Germinal center (tissue), 1 donor: ENCODE data around the gene CLDN24.

Experiments
- DNase-seq: peaks from one replicate; pipeline ENCODE4 v3.0.0; 2012; ENCODE audit warnings: mixed read lengths, low spot score

The CLDN24 gene

DNA sequence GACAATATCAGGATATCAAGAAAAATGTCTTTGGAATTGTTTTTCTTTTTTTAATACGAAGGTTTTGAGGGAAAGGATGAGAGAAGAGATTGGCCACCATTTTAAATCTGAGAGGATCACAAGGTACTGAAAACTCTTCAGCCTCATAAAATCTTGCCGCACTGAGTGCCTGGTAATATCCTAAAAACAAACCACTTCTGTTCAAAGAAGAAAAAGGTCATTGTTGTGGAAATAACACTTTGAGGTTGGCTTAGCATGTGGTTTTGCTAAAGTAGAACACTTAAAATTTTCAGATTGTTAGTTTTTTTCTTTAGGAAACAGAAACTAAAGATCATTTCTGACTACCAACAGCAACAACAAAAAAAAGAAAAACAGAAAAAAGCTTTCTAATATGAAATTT is 1.1 kb downstream of the CLDN24 start:
- no peak for DNase-seq

DNA sequence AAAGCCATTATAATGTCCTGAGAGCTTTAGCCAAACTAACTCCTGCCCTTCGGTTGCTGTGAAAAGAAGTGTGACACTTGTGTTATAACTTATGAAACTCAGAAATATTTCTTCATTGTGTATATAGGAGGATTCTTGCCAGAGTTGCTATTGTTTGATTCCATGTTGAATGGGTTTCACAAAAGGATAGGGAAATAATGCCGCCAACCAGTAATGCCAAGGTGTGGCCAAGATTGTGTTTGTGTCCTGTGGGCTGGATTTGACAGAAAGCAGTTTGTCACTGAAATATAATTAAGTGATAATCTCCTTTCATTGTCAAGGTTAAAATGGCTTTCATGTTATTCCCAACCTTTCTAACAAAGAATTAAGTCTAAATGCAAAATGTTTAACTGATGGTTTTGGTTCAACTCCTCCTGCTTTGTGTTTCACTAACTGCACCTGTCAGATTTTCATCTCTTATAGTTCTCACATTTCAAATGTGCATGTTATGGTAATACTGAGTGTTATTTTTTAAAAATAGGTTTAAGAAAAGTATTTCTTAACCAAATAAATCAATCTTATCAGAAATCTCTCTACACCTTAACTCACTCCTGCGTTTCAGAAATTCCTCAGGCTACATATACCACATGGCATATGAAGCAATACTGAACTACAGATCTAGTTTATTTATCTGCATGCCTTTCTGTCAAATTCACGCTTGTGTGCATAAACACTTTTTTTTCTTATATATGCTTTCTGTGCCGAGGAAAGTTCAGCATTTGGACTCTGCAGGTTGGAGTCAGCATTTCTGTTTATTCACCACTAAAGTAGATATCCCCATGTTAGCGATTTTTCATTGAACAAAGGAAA is 1.8 kb downstream of the CLDN24 start, which contains the start of gene CLDN22:
TSS of gene CLDN22 (minus strand) at position 66 of the 849 bp plus-strand sequence. CDS start at position 8, 58 bp downstream.
- no peak for DNase-seq

DNA sequence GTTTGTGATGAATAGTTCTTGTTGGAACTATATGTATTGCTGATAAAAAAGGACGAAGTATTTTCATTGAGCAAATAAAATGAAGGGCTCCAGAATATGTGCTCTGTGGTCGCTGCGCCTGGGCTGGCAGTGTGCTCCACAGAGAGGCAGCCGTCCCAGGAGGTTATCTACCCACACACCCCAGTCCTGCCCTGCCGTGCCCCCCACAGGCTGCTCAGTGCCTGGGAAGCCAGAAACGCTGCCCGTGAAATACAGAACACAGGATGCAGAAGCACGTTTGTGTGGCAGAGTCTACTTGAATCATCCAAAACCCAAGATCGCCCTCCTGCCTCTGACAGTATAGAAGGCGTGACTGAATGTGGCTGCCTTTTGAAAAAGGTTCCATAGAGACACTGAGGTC is 3.6 kb downstream of the CLDN24 start:
- DNase-seq = no peak

DNA sequence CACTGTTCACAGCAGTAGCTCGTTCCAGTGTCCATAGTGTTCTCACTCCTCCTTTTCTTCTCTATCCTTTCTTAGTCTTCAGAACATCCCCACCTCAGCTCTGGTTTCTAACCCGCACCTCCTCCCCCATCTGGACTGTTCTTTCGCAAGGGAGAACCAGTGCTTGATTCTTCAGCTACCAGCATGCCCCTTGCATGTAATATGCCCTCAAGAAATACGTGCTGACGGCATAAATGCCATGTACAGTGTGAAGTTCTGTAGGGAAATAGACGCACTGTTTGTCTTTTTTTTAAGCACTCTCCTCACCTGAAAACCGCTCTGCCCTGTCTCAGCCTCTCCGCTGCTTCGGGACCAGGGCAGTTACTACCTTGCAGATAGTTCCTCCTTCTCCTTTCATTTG is 7.4 kb downstream of the CLDN24 start:
- no peak for DNase-seq

DNA sequence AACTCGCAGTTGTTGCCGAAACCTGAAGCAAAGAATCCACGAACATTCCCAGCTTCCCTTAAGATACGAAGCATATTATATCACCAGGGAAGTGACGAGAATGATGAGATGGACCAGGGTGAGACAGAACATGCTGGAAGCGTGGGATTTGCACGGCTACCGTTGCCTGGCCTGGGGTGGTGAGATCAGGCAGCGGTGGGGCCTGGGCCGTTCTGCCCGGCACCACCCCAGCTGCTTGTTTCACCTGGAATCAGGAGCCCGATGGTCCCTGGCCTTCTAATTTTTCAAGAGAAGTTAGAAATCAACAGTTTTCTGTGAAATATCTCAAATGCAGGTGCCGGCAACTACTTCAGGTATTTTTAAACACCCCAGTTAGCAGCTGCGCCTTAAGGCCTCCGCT is 7.9 kb downstream of the CLDN24 start:
- no peak for DNase-seq

DNA sequence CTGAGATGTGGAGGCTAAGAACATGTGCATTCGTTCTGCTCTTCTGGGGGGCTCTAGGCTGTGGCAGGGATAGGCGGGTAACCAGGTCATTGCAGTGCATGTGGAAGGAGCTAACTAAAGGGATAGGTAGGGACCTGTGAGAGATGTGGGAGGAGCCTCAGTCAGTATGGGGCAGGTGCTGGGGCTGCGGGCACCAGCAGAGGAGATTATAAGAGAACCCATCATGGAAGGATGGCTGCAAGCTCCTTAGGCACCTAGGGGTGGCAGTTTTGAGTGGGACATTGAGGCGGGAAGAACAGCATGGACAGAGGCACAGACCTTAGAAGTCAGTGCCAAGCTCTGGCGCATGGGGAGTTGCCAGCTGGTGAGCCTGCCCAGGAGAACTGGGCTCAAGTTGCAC is 9.4 kb downstream of the CLDN24 start:
- no peak for DNase-seq

DNA sequence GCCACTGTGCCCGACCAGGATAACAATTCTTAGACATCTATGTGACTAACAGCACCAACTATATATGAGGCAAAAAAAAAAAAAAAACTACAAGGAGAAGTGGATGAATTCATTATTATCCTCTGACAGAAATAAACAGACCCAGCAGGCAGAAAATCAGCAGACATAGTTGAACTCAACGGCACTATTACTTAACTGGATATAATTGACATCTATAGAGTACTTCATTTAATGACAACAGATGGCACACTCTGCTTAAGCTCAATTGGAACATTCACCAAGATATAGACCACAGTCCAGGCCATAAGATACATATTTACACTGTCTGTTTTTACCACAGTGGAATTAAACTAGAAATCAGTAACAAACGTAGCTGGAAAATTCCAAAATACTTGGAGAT is 15.4 kb downstream of the CLDN24 start:
- no peak for DNase-seq

DNA sequence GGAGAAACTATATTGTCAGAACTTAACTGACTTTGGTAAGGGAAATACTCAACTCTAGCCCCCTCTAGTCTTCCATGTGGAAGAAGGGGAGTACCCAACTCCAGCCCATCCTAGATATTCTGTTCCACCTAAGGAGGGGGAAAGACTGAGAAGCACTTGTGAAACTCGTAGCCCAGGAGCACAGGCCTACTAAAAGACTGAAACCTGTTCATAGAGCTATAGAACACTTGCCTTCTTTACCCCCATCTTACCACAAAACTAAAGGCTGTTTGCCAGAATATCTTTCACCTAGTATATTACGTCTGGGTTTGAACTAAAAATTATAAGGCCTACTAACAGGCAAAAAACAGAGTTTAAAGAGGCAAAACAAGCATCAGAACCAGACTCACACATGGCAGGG is 17.7 kb downstream of the CLDN24 start:
- no peak for DNase-seq

DNA sequence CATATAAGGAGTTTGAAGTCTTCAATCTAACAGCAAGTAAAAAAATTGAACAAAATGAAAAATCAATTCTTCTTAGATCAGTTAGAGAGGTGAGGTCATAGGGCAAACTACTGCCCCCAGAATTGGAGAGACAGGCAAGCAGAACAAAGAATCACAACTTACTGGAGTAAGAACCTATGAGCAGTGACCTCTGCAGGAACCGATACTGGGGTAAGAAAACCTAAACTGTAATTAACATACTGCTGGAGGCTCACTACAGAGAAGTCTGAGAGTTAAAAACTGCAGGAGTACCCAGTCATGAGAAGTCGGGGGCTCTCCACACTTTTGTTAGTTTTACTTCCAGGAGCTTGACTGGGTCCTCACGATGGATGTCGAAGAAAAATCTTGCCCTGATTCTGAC is 18.2 kb downstream of the CLDN24 start:
- DNase-seq = no peak

DNA sequence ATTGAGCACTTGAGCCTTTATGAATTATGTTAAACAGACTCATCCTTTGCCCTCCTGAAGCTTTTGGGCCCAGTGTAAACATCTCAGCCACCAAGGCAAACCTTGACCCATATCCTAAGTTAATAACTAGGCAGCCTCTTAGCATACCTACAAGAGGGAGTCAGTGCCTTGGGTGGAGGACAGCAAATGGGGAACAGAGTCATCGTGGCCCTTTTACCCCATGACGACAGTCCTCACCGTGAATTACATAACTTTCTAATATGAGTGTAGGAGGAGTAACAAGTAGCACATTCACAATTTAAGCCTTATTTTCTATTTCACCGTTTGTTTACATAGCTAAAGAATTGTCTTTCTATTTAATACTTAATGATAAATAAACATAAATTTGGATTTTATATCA is 18.9 kb downstream of the CLDN24 start:
- DNase-seq = no peak

DNA sequence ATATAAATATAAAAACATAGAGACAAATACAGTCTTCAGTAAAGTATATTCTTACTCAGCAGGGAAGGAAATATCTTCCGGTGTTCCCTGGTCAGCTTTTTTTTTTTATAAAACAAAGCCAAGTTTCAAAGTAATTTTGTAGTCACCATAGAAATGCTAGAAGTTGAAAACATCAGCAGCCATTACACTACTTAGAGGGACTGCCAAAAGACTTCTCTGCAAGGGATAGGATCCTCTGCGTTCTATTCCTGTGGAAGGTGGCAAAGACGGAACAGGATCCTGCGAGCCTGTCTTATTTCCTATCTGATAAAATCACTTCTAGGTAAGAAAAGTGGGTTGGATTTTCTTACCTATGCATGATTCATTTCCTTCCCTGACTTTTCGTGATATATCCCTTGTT is 21.6 kb downstream of the CLDN24 start:
- no peak for DNase-seq

DNA sequence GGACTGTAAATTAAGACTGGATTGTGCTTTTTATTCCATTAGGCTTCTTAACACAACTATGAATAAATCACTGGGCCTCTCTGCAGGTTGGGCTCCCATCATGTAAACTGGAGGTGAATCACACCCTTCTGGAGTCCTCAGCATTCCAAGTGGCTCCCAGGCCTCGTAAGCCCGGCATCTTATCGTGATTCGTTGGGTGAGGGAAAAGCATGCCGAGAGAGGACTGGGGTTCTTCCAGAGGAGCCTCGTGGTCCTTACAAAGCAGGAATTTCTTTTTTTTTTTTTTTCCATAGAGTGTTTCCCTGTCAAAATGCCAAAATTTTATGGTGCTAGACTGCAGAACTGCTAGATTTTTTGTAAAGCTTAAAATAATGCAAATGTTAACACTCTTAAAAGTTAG is 22.2 kb downstream of the CLDN24 start:
- DNase-seq = no peak

DNA sequence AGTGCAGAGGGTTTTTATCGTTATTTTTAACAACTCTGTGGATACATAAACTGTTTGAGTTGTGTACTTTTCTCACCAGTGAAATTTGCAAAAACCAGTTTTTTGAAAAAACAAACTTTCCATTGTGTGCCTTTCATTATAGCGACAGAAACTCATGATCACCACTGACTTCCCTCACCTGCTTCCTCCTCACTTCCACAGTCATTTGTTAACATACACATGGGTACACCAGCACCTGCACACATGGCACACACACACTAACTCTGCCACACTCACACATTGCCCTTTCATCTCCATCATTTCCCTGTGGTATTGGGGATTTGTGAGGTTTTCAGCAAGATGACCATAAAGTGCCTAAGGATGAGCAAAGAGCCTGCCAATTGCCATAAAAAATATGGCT is 22.8 kb downstream of the CLDN24 start:
- no peak for DNase-seq

DNA sequence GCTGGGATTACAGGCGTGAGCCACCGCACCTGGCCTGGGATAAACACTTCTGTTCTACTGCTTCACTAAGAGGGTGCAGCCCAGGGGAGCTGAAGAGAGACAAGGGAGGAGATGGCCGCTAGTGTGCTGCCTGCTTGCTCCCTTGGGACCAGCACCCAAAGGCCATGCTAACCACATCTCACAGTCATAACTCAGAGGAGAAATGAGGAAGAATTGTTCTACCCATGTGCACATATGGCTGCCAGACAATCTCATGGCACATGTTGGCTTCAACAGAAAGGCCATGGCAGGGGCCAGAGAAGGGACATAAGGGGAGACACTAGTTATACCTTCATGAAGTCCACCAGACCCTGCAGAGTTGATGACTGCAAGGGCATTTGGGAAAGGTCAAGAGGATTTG is 24.6 kb downstream of the CLDN24 start:
- DNase-seq = no peak

DNA sequence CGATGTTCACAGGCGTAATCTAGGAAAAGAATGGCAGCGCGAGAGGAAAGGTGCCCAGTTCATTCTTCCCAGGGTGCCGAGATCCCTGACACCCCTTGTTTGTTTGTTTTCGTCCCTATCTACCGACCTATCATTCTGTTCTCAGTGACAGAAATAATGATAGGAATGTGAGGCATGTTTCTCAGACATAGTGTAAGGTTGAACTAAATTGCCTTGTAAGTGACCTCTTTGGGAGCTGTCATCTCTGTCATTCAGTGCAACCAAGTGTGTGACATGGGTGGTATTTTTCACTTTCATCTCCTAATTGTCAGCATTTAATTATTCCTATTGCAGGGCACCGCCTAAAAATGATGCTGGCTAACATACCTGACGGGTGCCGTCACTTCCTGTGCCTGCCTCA is 26.5 kb downstream of the CLDN24 start:
- DNase-seq = no peak

DNA sequence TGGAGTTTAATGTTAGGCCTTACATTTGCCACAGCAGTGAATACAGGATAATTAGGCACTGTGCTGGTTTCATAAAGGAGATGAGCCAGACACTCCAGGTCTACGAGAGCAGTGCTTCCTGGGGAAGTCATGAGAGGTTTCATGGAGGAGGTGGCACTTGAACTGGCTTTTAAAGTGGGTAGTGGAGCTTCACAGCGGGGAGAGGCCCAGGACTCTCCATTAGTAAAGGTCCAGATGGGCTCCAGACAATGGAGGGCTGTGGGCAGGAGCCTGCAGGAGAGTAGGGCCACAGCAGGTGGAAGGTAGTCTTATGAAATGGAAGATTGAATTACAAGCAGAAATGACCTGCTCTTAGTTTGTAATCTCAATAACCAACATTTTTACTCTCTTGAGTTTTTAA is 31.2 kb downstream of the CLDN24 start:
- DNase-seq = no peak

DNA sequence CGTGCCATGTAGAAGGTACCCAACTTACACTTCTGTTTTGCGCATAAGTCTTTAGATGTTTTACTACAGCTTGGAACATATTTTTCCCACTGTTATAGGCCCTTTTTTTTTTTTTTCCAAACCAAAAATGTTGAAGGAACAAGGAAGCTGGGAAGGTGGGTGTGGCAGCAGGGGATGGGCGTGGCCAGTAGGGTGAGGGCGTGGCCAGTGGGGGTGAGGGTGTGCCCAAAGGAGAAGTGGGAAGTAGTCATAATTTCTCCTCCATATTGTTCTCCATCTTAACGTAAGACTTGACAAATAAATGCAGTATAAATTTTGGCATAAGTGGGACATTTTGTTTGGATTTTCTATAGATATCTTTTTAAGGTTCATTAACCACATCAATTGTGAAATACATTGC is 32.5 kb downstream of the CLDN24 start:
- no peak for DNase-seq

DNA sequence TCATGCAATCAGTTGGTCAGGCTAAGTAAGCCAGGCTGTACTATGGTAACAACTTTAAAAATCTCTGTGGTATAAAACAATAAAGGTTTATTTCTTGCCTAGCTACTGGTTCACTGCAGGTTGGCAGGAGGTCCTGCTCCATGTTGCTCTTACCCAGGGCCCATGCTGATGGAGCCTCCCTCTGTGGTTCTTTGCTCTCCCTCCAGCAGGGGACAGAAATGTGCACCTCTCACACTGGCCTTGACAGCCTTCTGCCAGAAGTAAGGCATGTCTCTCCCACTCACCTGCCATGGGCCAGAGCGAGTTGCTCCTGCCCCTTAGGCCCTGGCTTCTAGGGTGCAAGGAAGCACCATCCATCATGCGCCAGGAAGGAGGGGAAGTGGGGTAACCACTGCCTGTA is 33.3 kb downstream of the CLDN24 start:
- DNase-seq = no peak

DNA sequence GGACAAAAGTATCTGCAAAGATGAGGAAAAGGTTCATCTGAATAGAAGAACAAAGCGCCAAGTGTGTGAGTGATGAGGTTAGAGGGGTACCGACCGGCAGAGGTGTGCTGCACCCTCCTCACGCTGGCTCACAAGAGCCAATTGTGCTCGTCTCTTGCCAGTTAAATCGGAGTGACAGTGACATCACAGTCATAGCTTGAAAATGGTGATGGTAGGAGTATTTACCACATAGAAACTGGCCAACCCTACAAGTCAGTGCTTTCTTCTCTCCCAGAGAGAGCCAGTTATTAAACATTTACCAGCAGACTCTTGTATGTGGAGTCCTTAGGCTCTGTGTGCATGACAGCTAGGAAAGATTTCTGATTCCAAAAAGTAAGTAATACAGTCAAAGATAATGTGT is 34.5 kb downstream of the CLDN24 start:
- no peak for DNase-seq

DNA sequence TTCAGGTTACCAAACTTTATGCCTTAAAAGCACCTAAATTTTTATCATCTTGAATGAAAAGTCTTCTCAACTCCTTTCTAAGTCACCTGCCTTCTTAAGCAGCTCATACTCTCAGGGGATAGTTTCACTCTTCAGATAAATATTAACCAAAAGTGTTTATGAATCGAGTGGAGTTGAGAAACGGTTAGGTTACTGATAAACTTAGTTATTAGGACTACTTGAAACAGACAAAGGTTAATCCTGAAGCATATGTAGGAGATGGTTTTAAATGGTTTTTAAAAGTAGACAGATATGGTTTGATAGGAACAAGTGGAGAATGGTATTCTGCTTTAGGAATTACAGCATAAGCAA is 34.9 kb downstream of the CLDN24 start:
- DNase-seq = no peak

DNA sequence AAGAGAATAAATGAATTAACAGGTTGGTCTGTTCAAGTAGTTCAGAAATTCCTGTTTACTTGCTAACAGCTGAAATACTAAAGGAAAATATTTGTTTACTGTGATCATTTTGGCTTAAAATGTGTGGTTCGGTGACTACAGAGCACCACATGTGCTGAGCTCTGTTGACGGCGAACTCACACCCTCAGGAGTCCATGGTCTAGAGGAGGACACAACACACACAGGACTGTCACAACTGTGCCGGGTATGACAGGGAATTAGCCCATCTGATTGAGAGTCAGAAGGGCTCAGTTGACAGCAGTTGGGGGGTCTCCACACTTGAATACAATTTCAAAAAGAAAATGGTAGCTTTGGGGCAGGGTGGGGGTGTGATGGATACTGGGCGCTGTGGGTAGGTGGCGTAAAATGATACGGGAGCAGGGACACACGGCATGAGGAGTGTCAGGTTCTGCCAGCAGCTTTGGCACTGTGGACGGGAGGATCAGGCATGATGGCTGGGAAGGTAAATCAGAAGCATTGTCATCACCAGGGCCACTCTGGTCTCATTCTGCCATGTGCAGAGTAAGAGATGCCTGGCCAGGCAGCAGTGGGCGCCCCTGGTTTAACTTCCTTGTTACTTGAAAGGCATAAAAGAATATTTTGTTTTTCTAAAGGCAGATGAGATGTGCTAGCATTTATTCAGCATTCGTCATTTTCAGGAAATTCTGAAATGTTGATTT is 35.5 kb downstream of the CLDN24 start:
- DNase-seq = no peak

DNA sequence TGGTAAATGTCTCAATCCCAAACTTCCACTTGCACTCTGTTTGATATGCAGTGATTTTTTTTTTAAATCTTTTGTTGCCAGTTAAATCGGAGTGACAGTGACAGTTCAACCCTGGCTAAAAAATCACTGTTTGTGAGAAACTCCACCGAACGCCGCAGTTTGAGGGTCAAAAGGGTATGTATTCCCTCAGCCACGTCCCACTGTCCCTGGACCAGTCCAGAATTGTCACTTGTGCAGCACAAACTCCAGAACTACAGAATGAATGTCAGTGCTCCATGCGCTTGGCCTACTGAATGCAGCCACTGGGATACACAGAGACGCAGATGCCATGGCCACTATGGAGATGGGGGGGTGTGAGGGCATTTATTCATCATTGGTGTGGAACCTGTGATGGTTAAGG is 36.3 kb downstream of the CLDN24 start:
- DNase-seq = no peak

DNA sequence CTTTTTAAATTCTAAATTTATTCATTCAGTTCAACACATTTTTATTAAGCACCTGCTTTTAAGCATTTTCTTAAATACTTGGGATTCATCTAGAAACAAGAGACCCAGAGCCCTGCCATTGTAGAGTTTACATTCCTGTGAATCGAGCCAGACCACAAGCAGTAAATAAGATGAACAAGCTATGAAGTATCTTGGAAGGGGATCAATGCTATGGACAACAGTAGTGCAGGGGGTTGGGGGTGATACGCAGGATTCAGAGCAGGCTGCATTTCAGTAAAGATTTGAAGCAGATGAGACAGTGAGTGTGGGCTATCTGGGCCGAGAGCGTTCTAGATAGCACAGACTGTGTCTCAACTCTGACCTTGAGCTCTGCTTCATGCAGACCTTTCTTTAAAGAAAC is 37.3 kb downstream of the CLDN24 start:
- no peak for DNase-seq

DNA sequence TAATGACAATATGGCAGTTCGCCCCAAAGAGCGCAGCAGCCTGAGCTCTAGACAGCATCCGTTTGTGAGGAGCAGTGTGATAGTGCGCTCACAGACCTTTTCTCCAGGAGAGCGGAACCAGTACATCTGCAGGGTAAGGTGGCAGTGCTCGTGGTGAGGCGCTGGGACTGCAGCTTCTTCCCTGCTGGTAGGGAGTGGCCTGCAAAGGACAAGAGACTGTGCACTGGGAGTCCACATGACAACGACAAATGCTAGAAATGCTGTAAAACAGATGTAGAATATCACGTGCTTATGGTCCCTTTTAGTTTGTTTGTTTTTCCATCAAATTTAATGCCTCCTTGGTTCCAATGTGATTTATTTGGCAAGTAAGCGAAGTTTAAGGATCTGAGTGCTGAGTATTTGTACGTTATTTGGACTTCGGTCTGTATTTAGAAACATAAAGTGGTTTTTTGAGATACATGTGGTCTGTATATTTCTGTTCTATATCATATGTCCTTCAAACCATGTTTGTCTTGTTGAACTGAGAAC is 37.9 kb downstream of the CLDN24 start:
- no peak for DNase-seq
